Activated T-cell treated with anti-CD3 and anti-CD28 coated beads, Interleukin-2, amount 50 U/mL, for 72 hours (primary cell): ENCODE measurements around the gene FHL5. TPM values are rescaled to one million over a fixed set of nuclear protein-coding genes. Genes with fewer than 3 reads are reported as not detected.
A peak's percentile ranks its signal among the peaks of the same experiment; 100 is the strongest.

Experiments used
- ATAC-seq, 2 donors: fragments of 150-1000 bp; cut with Tn5 transposase; replicated peaks in 1 of 2; 2 replicates each; pipeline ENCODE4 v1.10.0; 2021; ENCODE audit warnings: moderate library complexity in 2 of 2, mild to moderate bottlenecking in 1 of 2
- DNase-seq, 2 donors: peaks; one replicate each; pipeline ENCODE4 v3.0.0; 2021 to 2022; ENCODE audit warnings: mixed read lengths in 1 of 2
- H3K27ac Mint-ChIP-seq: one replicate; pipeline ENCODE4 v1.8.0; 2022; ENCODE audit warnings: mild to moderate bottlenecking, moderate library complexity, mixed read lengths
- H3K27me3 Mint-ChIP-seq: one replicate; pipeline ENCODE4 v1.8.0; 2022; ENCODE audit warnings: low read depth, mixed read lengths
- H3K36me3 Mint-ChIP-seq, 2 donors: one replicate each; pipeline ENCODE4 v1.8.0; 2022; ENCODE audit warnings: mixed read lengths in 2 of 2, mild to moderate bottlenecking in 1 of 2; ENCODE audit not compliant: insufficient read depth in 2 of 2
- H3K4me1 Mint-ChIP-seq: one replicate; pipeline ENCODE4 v1.8.0; 2022; ENCODE audit warnings: low read depth, mixed read lengths
- H3K4me3 Mint-ChIP-seq, 2 donors: one replicate each; pipeline ENCODE4 v1.8.0; 2022; ENCODE audit warnings: mild to moderate bottlenecking in 2 of 2, mixed read lengths in 2 of 2, moderate library complexity in 2 of 2
- H3K9me3 Mint-ChIP-seq, 2 donors: one replicate each; pipeline ENCODE4 v1.8.0; 2022; ENCODE audit warnings: mixed read lengths in 2 of 2
- total RNA-seq, 2 donors: library from RNA; stranded (reverse); gene quantifications; one replicate each; pipeline ENCODE4 v1.2.3, GENCODE V29; 2022

FHL5 gene
- total RNA-seq, 2 donors from 2014 or later = not detected

DNA sequence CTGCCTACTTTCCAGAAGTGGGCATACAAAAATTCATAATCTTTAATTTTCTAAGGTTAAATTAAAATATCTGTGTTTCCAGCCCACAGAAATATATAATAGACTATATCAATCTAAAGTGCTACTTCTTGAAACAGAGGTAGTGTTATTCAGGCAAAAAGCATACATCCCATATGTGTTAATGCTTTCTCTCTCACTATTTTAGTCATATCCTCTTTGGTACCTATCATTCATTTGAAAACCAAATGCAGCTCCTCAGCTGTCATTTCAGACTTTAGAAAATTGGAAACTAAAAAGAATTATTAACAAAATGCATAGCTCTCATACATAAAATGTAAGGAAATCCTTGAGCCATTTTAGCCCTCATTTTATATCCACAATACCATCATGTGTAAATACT lies 925 bp downstream of the FHL5 start:
- no peak overlapping the region for H3K27ac Mint-ChIP-seq
- H3K9me3 Mint-ChIP-seq = peaks cover 0 to under 1% of the 10 kb centered on the region in 2 donors
- H3K4me3 Mint-ChIP-seq = no peak overlapping the region
- peaks cover 14% of the 10 kb centered on the region for H3K27me3 Mint-ChIP-seq
- H3K36me3 Mint-ChIP-seq = no peaks in the 10 kb centered on the region
- DNase-seq (no peak), ATAC-seq (peak in 1 of 2 donors; percentile 62)
- H3K4me1 Mint-ChIP-seq = no peaks in the 10 kb centered on the region

GRCh38 chr6:96570053-96570452 lies 7.1 kb downstream of the FHL5 start:
- Mint-ChIP-seq H3K4me1 (no peaks in the 10 kb centered on the region), H3K4me3 (no peak overlapping the region), H3K9me3 (peaks cover 5 to 10% of the 10 kb centered on the region in 2 donors), H3K27me3 (peaks cover 10% of the 10 kb centered on the region), H3K36me3 (peaks cover 0 to 8% of the 10 kb centered on the region in 2 donors), H3K27ac (no peak overlapping the region)
- ATAC-seq = no peak
- no peak for DNase-seq

- H3K4me1 Mint-ChIP-seq = no peaks in the 10 kb centered on the region
- ATAC-seq = no peak
- H3K27me3 Mint-ChIP-seq = peaks cover 23% of the 10 kb centered on the region
- H3K9me3 Mint-ChIP-seq = peaks cover 5 to 10% of the 10 kb centered on the region in 2 donors
- H3K4me3 Mint-ChIP-seq = no peak overlapping the region
- DNase-seq = no peak
- no peak overlapping the region for H3K27ac Mint-ChIP-seq
- H3K36me3 Mint-ChIP-seq = peaks cover 0 to 8% of the 10 kb centered on the region in 2 donors
These were observed 8.6 kb downstream of the FHL5 start for GRCh38 chr6:96571551-96571950.

- peaks cover 0 to 2% of the 10 kb centered on the region in 2 donors for H3K36me3 Mint-ChIP-seq
- H3K27me3 Mint-ChIP-seq = peaks cover 29% of the 10 kb centered on the region
- H3K4me1 Mint-ChIP-seq = no peaks in the 10 kb centered on the region
- H3K4me3 Mint-ChIP-seq = no peak overlapping the region
- ATAC-seq (no peak), DNase-seq (no peak)
- no peak overlapping the region for H3K27ac Mint-ChIP-seq
- H3K9me3 Mint-ChIP-seq = peaks cover 2 to 5% of the 10 kb centered on the region in 2 donors
These were observed 12.4 kb downstream of the FHL5 start for GRCh38 chr6:96575359-96575758.

DNA sequence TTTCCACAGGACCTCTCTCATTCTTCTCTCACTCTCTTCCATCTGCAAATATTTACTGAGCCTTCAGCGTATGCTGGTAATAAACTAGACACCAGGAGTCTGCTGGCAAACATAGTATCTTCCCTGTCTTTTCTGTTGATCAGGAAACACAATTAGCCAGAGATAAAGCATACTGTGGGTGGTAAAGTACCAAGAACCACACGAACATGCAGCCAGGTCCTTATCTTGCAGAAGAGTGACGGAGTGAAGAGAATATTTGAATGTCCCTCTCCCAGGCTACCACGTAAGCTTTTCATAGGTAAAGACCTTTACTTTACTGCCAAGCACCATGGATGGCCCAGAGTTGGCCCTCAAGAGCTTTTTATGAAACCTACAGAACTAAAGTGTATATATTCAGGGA lies 13.3 kb downstream of the FHL5 start:
- Mint-ChIP-seq H3K27ac (no peak overlapping the region), H3K9me3 (peaks cover 0 to 3% of the 10 kb centered on the region in 2 donors), H3K4me1 (no peaks in the 10 kb centered on the region), H3K36me3 (no peaks in the 10 kb centered on the region), H3K4me3 (no peak overlapping the region), H3K27me3 (peaks cover 29% of the 10 kb centered on the region)
- no peak for DNase-seq
- ATAC-seq = no peak

DNA sequence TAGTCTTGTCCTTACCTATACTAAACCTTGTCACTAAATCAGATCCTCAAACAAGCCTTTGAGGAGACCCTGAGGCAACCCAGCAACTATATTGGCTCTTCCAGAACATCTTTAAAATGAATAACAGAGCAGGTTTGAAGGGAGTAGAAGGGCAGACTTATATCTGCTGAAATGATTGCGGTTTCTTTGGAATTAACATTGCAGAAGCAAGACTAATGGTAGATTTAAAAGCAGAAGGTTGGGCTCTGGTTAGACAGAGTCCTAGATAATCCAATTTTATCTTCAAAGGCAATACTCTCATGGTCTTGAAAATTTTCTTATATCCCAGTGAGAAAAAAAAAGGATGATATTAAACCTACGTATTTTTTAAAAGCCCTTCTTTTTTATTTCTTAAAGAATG lies 19.1 kb downstream of the FHL5 start:
- DNase-seq (no peak), ATAC-seq (no peak)
- Mint-ChIP-seq H3K4me1 (no peaks in the 10 kb centered on the region), H3K36me3 (no peaks in the 10 kb centered on the region), H3K9me3 (no peaks in the 10 kb centered on the region), H3K27me3 (peaks cover 29% of the 10 kb centered on the region), H3K4me3 (no peak overlapping the region), H3K27ac (no peak overlapping the region)

DNA sequence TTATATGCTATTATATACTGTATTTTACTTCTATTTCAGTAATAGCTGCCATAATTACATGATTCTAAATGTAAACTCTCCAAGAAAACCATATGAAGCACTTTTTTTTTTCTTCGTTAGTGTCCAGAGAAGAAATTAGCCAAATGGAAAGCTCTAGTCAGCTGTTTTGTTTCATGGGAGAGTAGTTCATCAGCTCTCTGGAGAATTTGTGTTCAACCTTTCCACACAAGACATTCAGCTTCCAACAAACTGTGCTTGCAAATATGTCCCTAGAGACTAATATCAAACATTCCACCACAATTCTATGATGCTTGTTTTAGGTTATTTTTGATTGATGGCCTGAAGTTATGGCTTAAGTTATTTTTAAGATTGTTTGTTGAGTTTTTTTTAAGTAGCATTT lies 19.5 kb downstream of the FHL5 start:
- no peaks in the 10 kb centered on the region for H3K36me3 Mint-ChIP-seq
- DNase-seq (no peak), ATAC-seq (no peak)
- no peak overlapping the region for H3K27ac Mint-ChIP-seq
- peaks cover 24% of the 10 kb centered on the region for H3K27me3 Mint-ChIP-seq
- no peaks in the 10 kb centered on the region for H3K9me3 Mint-ChIP-seq
- no peak overlapping the region for H3K4me3 Mint-ChIP-seq
- no peaks in the 10 kb centered on the region for H3K4me1 Mint-ChIP-seq

GRCh38 chr6:96604420-96604819 lies 41.5 kb downstream of the FHL5 start:
- Mint-ChIP-seq H3K27ac (no peak overlapping the region), H3K9me3 (no peaks in the 10 kb centered on the region), H3K36me3 (no peaks in the 10 kb centered on the region), H3K4me1 (no peaks in the 10 kb centered on the region), H3K4me3 (no peak overlapping the region), H3K27me3 (peaks cover 25% of the 10 kb centered on the region)
- ATAC-seq (no peak), DNase-seq (no peak)

- Mint-ChIP-seq H3K36me3 (no peaks in the 10 kb centered on the region), H3K4me3 (no peak overlapping the region), H3K27me3 (peaks cover 12% of the 10 kb centered on the region), H3K27ac (no peak overlapping the region), H3K9me3 (no peaks in the 10 kb centered on the region), H3K4me1 (no peaks in the 10 kb centered on the region)
- ATAC-seq (no peak), DNase-seq (no peak)
These were observed 45.1 kb downstream of the FHL5 start for GRCh38 chr6:96608074-96608473.

GRCh38 chr6:96610019-96610418 lies 47.1 kb downstream of the FHL5 start:
- no peaks in the 10 kb centered on the region for H3K9me3 Mint-ChIP-seq
- no peak for DNase-seq
- H3K4me3 Mint-ChIP-seq = no peak overlapping the region
- peaks cover 4% of the 10 kb centered on the region for H3K27me3 Mint-ChIP-seq
- H3K27ac Mint-ChIP-seq = no peak overlapping the region
- H3K4me1 Mint-ChIP-seq = no peaks in the 10 kb centered on the region
- ATAC-seq = no peak
- no peaks in the 10 kb centered on the region for H3K36me3 Mint-ChIP-seq

GRCh38 chr6:96611342-96611991 lies 48.5 kb downstream of the FHL5 start:
- ATAC-seq = no peak
- Mint-ChIP-seq H3K9me3 (no peaks in the 10 kb centered on the region), H3K4me1 (no peaks in the 10 kb centered on the region), H3K36me3 (no peaks in the 10 kb centered on the region), H3K4me3 (no peak overlapping the region), H3K27ac (no peak overlapping the region), H3K27me3 (no peaks in the 10 kb centered on the region)
- no peak for DNase-seq

DNA sequence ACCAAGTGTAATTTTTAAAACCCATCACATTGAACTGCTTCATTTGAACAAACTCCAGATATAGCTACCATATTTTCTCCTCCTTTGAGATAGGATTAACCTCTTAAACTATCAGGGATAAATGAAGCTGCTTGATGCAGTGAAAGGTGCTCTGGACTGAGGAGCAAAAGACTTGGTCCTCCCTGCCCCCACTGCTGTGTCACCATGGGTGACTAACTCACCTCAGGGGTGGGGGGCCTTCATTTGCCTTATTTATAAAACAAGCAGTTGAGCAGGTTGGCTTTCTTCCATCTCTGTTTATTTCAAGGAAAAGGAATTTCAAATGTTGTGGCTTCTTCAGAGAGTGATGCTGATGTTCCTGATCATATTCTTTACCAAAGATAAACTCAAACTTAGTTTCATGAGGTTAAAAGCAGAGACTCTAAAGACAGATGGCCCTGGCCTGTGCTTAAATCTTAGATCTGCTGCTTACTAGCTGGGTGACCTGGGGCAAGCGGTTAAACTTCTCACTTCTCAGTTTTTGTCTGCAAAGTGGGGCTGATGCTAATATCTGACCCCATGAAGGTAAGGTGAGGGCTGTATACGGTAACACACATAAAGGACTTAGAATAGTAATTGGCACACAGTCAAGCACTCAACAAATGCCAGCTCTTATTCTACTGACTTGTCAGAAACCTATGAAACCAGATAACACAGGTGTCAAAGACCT lies 50.5 kb downstream of the FHL5 start:
- no peaks in the 10 kb centered on the region for H3K36me3 Mint-ChIP-seq
- no peak overlapping the region for H3K27ac Mint-ChIP-seq
- DNase-seq (no peak), ATAC-seq (no peak)
- H3K4me1 Mint-ChIP-seq = no peaks in the 10 kb centered on the region
- no peak overlapping the region for H3K4me3 Mint-ChIP-seq
- H3K9me3 Mint-ChIP-seq = no peaks in the 10 kb centered on the region
- H3K27me3 Mint-ChIP-seq = peaks cover 6% of the 10 kb centered on the region

- no peaks in the 10 kb centered on the region for H3K36me3 Mint-ChIP-seq
- peaks cover 32% of the 10 kb centered on the region for H3K27me3 Mint-ChIP-seq
- H3K4me1 Mint-ChIP-seq = no peaks in the 10 kb centered on the region
- no peak for ATAC-seq
- H3K9me3 Mint-ChIP-seq = no peaks in the 10 kb centered on the region
- H3K4me3 Mint-ChIP-seq = no peak overlapping the region
- no peak overlapping the region for H3K27ac Mint-ChIP-seq
- DNase-seq = no peak
These were observed 57.9 kb downstream of the FHL5 start for GRCh38 chr6:96620851-96621250.

DNA sequence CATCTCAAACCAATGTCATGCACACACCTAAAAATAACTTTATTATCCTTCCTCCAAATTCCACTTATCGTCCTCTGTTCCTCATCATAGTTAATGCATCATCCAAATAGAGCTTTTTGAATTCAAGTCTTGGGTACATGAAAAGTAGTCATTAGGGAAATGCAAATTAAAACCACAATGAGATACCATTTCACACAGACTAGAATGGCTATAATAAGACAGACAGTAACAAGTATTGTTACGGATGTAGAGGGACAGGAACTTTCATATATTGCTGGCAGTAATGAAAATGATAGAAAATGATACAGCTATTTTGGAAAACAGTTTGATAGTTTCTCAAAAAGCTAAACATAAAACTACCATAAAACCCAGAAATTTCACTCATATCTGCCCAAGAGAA lies 59.1 kb downstream of the FHL5 start:
- DNase-seq (no peak), ATAC-seq (no peak)
- Mint-ChIP-seq H3K36me3 (no peaks in the 10 kb centered on the region), H3K9me3 (no peaks in the 10 kb centered on the region), H3K27me3 (peaks cover 32% of the 10 kb centered on the region), H3K27ac (no peak overlapping the region), H3K4me1 (no peaks in the 10 kb centered on the region), H3K4me3 (no peak overlapping the region)
